HG03066 (cell line): ENCODE results near the gene BIRC3.
"Not testable (repeated sequence)": the region's sequence is repeated elsewhere in the genome, so short reads cannot be mapped to it uniquely, and the experiment has no call there.

Source experiments
- ATAC-seq: cut with Tn5 transposase; IDR thresholded peaks from one replicate; pipeline ENCODE4 v1.9.1; 2021; ENCODE audit warnings: low read depth; ENCODE audit not compliant: unreplicated experiment

The BIRC3 gene

GRCh38 chr11:102320679-102321078, 3.4 kb downstream of the BIRC3 start:
- no peak for ATAC-seq

- ATAC-seq, result no peak
Measured at GRCh38 chr11:102322560-102322959, 5.3 kb downstream of the BIRC3 start.

- ATAC-seq, result no peak
Measured at GRCh38 chr11:102323542-102324251, 6.4 kb downstream of the BIRC3 start.

- no peak for ATAC-seq
Measured at GRCh38 chr11:102325088-102325487, 7.8 kb downstream of the BIRC3 start.

GRCh38 chr11:102328748-102329147, 11.5 kb downstream of the BIRC3 start:
- ATAC-seq, result no peak

- ATAC-seq, result no peak
Measured at GRCh38 chr11:102330231-102330630, 12.9 kb downstream of the BIRC3 start.

GRCh38 chr11:102331341-102331740, 14.1 kb downstream of the BIRC3 start:
- no peak for ATAC-seq

GRCh38 chr11:102332611-102332994, 15.3 kb downstream of the BIRC3 start:
- ATAC-seq, result no peak

- no peak for ATAC-seq
Measured at GRCh38 chr11:102338479-102339010, 21.3 kb downstream of the BIRC3 start.

GRCh38 chr11:102341311-102341710, 24.0 kb downstream of the BIRC3 start:
- ATAC-seq, result not testable (repeated sequence)

GRCh38 chr11:102341844-102342318, 24.6 kb downstream of the BIRC3 start:
- ATAC-seq, result peak; percentile 58

- no peak for ATAC-seq
Measured at GRCh38 chr11:102343809-102344208, 26.5 kb downstream of the BIRC3 start.

GRCh38 chr11:102345904-102346303, 28.6 kb downstream of the BIRC3 start:
- no peak for ATAC-seq

- no peak for ATAC-seq
Measured at GRCh38 chr11:102346456-102346747, 29.1 kb downstream of the BIRC3 start.

- ATAC-seq, result peak; percentile 80
Measured at GRCh38 chr11:102346748-102347461, 29.6 kb downstream of the BIRC3 start, which contains the start of gene BIRC2. Gene BIRC2 (plus strand): TSS chr11:102347214. CDS start chr11:102349855, 2,641 bp downstream.

GRCh38 chr11:102347462-102348370, 30.4 kb downstream of the BIRC3 start:
- ATAC-seq, result peak; percentile 26

- ATAC-seq, result no peak
Measured at GRCh38 chr11:102357116-102357515, 39.8 kb downstream of the BIRC3 start.

- no peak for ATAC-seq
Measured at GRCh38 chr11:102359372-102359771, 42.1 kb downstream of the BIRC3 start.

GRCh38 chr11:102360681-102361080, 43.4 kb downstream of the BIRC3 start:
- no peak for ATAC-seq

GRCh38 chr11:102361086-102362031, 44.1 kb downstream of the BIRC3 start:
- ATAC-seq, result peak; percentile 84
